Spleen (tissue), 11 donors: ENCODE measurements around the gene PTPRT. TPM values are rescaled to one million over a fixed set of nuclear protein-coding genes. Genes with fewer than 3 reads are reported as not detected.

ENCODE experiments used
- DNase-seq: peaks from one replicate; pipeline ENCODE4 v3.0.0-alpha.2; 2020
- H3K27ac ChIP-seq, 8 donors: fragments of 200-600 bp; sonication (generic) in 7 of 8; 1 replicate in 4 of 8; 2 replicates in 4 of 8; pipeline versions ENCODE4 v1.5.0 to v1.8.0; 2016 to 2021; ENCODE audit warnings: inconsistent platforms in 4 of 8, mild to moderate bottlenecking in 4 of 8, moderate library complexity in 1 of 8
- H3K27me3 ChIP-seq, 7 donors: fragments of 200-600 bp; sonication (generic) in 6 of 7; replicated peaks in 1 of 7; 1 replicate in 4 of 7; 2 replicates in 3 of 7; pipeline versions ENCODE4 v1.5.0 to v1.8.0; 2016 to 2021; ENCODE audit warnings: inconsistent platforms in 3 of 7, mild to moderate bottlenecking in 1 of 7
- H3K36me3 ChIP-seq, 6 donors: fragments of 200-600 bp; sonication (generic) in 5 of 6; 1 replicate in 4 of 6; 2 replicates in 2 of 6; pipeline versions ENCODE4 v1.5.0 to v1.8.0; 2016 to 2021; ENCODE audit warnings: inconsistent platforms in 2 of 6
- H3K4me1 ChIP-seq, 6 donors: fragments of 200-600 bp; sonication (generic) in 5 of 6; 1 replicate in 3 of 6; 2 replicates in 3 of 6; pipeline versions ENCODE4 v1.5.0 to v1.8.0; 2016 to 2021; ENCODE audit warnings: inconsistent platforms in 3 of 6
- H3K4me3 ChIP-seq, 8 donors: fragments of 200-600 bp; sonication (generic) in 7 of 8; 1 replicate in 4 of 8; 2 replicates in 4 of 8; pipeline versions ENCODE4 v1.5.0 to v1.8.0; 2016 to 2021; ENCODE audit warnings: inconsistent platforms in 4 of 8, mild to moderate bottlenecking in 4 of 8, moderate library complexity in 2 of 8
- H3K9me3 ChIP-seq, 8 donors: fragments of 200-600 bp; sonication (generic) in 7 of 8; 1 replicate in 4 of 8; 2 replicates in 4 of 8; pipeline versions ENCODE4 v1.5.0 to v1.8.0; 2016 to 2021; ENCODE audit warnings: inconsistent platforms in 4 of 8
- POLR2A ChIP-seq, 3 donors: fragments of 450-650 bp; IDR thresholded peaks; one replicate each; pipeline ENCODE4 v1.5.1; 2017; ENCODE audit warnings: antibody characterized with exemption in 3 of 3, mild to moderate bottlenecking in 1 of 3
- POLR2AphosphoS5 ChIP-seq, 3 donors: sonication (generic); formaldehyde crosslinking; IDR thresholded peaks; one replicate each; pipeline ENCODE4 v1.5.1; 2017; ENCODE audit warnings: antibody characterized with exemption in 3 of 3
- WGBS, 5 donors: extraction: QIAGEN DNeasy Blood & Tissue Kit in 3 of 5; methylation state at CpG; one replicate each; pipeline versions ENCODE4 v1.1.5 to v1.1.7; 2013 to 2018; 5-methylcytosine and 5-hydroxymethylcytosine counted together
- intact Hi-C: fragments of 100-400 bp; cut with DNase I; formaldehyde crosslinking; loops from one replicate; pipeline ENCODE4 v1.15.0; 2023; ENCODE audit warnings: low total_unique reads
- polyA plus RNA-seq, 3 donors: library from polyadenylated mRNA; stranded (reverse); fragments of 200-250 nt; gene quantifications; one replicate each; pipeline ENCODE4 v1.2.1, GENCODE V29; 2013
- total RNA-seq, 7 donors: library from RNA; depleted of rRNA in 3 of 7; stranded (reverse); fragments of >200 nt in 3 of 7; fragmentation: NEBNext Ultra II Directional in 4 of 7; extraction: Animal tissue kit (Norgen Biotek cat#: 25700) in 4 of 7; gene quantifications; one replicate each; pipeline versions ENCODE4 v1.1.0 to v1.2.1, GENCODE V29; 2016 to 2021
- TF ChIP-seq, protein P1 (sequence below), 11 experiments: fragments of 200-600 bp in 7 of 11; fragments of 450-650 bp in 4 of 11; sonication (generic) in 4 of 11; IDR thresholded peaks in 8 of 11; conservative IDR thresholded peaks in 3 of 11; 1 replicate in 7 of 11; 2 replicates in 4 of 11; pipeline versions ENCODE4 v1.4.0 to v1.8.0; 2016 to 2021; ENCODE audit warnings: antibody characterized with exemption in 11 of 11, inconsistent platforms in 4 of 11, mild to moderate bottlenecking in 1 of 11
- donor health status: healthy with polysubstance abuse.
- donor health status: DM: no; HTN: no; CAD: no; lungs with moderate emphysema.
- donor health status: DM: no; HTN: no; CAD: no.
- donor health status: Bipolar disorder and iron deficiency.
- donor health status: healthy.
- donor health status: DM: no; HTN: no; CAD: no.
- donor health status: DM: yes; HTN: yes; CAD: no.

PTPRT gene
- total and polyA plus RNA-seq, 10 donors = 0.02 to 4.7 (median 1.2) TPM

GRCh38 chr20:42366626-42367025, 823.1 kb downstream of the PTPRT start:
- H3K4me3 ChIP-seq = no peak overlapping the region
- peaks cover 0 to 6% (median 0%) of the 10 kb centered on the region in 7 donors for H3K27me3 ChIP-seq
- no peak overlapping the region for H3K27ac ChIP-seq
- no peak for DNase-seq
- no peaks in the 10 kb centered on the region for H3K9me3 ChIP-seq
- H3K36me3 ChIP-seq = no peaks in the 10 kb centered on the region
- WGBS, 5 donors = 57 to 67% (median 65%) methylated on average over 6 of the region's 6 CpGs
- intact Hi-C loops = no loop called here
- no peak for TF ChIP-seq POLR2A (IDR thresholded peaks at IDR 0.05)
- TF ChIP-seq POLR2AphosphoS5 (IDR thresholded peaks at IDR 0.05) = no peak
- no peaks in the 10 kb centered on the region for H3K4me1 ChIP-seq

GRCh38 chr20:42364446-42364845, 825.3 kb downstream of the PTPRT start:
- intact Hi-C loops = no loop called here
- no peaks in the 10 kb centered on the region for H3K36me3 ChIP-seq

DNA sequence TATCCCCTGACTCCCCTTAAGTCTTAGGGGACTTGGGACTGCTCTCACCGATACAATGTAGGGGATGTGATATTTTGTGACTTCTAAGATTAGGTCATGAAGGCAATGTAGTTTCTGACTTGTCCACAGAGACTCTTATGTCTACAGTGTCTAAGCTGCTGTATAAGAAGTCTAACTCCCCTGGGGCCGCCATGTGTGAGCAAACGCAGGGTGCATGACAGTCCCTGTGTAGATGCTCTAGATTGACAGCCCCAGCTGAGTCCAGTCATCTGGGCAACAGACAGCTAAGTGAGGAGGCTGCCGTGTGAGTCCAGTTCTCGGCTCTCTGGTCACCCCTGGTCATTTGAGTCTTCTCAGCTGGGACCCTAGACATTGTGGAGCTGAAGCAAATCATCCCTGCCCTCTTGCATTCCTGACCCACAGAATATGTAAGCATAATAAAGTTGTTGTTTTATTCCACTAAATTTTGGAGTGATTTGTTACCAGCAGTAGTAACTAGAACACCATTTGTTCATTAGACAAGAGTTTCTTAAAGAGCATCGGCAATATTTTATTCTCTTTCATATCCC, 828.2 kb downstream of the PTPRT start:
- no peak overlapping the region for H3K27ac ChIP-seq
- 57 to 80% (median 76%) methylated on average over 6 of the region's 6 CpGs for WGBS, 5 donors
- no peaks in the 10 kb centered on the region for H3K27me3 ChIP-seq
- DNase-seq = no peak
- H3K9me3 ChIP-seq = no peaks in the 10 kb centered on the region
- H3K4me1 ChIP-seq = no peaks in the 10 kb centered on the region
- intact Hi-C loops = no loop called here
- TF ChIP-seq POLR2AphosphoS5 (IDR thresholded peaks at IDR 0.05) (no peak), POLR2A (IDR thresholded peaks at IDR 0.05) (no peak)
- TF ChIP-seq, protein P1, sequence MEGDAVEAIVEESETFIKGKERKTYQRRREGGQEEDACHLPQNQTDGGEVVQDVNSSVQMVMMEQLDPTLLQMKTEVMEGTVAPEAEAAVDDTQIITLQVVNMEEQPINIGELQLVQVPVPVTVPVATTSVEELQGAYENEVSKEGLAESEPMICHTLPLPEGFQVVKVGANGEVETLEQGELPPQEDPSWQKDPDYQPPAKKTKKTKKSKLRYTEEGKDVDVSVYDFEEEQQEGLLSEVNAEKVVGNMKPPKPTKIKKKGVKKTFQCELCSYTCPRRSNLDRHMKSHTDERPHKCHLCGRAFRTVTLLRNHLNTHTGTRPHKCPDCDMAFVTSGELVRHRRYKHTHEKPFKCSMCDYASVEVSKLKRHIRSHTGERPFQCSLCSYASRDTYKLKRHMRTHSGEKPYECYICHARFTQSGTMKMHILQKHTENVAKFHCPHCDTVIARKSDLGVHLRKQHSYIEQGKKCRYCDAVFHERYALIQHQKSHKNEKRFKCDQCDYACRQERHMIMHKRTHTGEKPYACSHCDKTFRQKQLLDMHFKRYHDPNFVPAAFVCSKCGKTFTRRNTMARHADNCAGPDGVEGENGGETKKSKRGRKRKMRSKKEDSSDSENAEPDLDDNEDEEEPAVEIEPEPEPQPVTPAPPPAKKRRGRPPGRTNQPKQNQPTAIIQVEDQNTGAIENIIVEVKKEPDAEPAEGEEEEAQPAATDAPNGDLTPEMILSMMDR (IDR thresholded peaks at IDR 0.05 in 8 of 11, conservative IDR thresholded peaks at IDR 0.05 in 3 of 11) = no peak
- H3K4me3 ChIP-seq = no peak overlapping the region
- no peaks in the 10 kb centered on the region for H3K36me3 ChIP-seq

More at GRCh38 chr20:42364446-42364845, 825.3 kb downstream of the PTPRT start:
- H3K9me3 ChIP-seq = no peaks in the 10 kb centered on the region
- H3K4me3 ChIP-seq = no peak overlapping the region
- TF ChIP-seq POLR2A (IDR thresholded peaks at IDR 0.05) = no peak
- H3K27ac ChIP-seq = no peak overlapping the region
- H3K4me1 ChIP-seq = no peaks in the 10 kb centered on the region
- peaks cover 0 to 6% (median 0%) of the 10 kb centered on the region in 7 donors for H3K27me3 ChIP-seq
- no peak for DNase-seq
- WGBS, 5 donors = 54 to 64% (median 59%) methylated on average over 2 of the region's 2 CpGs

DNA sequence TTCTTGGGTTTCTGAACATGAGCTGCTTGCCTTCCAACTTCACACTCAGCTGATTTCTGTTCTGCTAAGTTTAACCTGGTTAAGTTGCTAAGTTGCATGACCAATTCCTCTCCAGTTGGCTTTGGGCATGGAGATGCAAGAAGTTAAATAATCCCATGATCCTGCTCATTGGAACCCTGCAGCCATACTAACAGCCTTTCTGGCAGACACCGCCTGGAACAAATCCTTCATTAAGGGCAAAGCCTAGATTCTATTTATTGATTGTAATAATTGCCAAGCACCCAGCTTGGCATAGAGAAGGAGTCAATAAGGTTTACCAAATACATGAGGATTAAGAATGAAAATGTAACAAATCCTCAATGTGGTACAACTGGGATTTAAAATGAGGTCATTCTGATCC, 829.1 kb downstream of the PTPRT start:
- no peaks in the 10 kb centered on the region for H3K4me1 ChIP-seq
- H3K4me3 ChIP-seq = no peak overlapping the region
- intact Hi-C loops = no loop called here
- no peaks in the 10 kb centered on the region for H3K9me3 ChIP-seq
- no peaks in the 10 kb centered on the region for H3K27me3 ChIP-seq
- TF ChIP-seq POLR2AphosphoS5 (IDR thresholded peaks at IDR 0.05) = no peak
- TF ChIP-seq POLR2A (IDR thresholded peaks at IDR 0.05) = no peak
- TF ChIP-seq, protein P1 (IDR thresholded peaks at IDR 0.05 in 8 of 11, conservative IDR thresholded peaks at IDR 0.05 in 3 of 11) = no peak
- DNase-seq = no peak
- WGBS, 5 donors = 92 to 100% (median 95%) methylated on average over 1 of the region's 1 CpG
- H3K36me3 ChIP-seq = no peaks in the 10 kb centered on the region
- H3K27ac ChIP-seq = no peak overlapping the region

DNA sequence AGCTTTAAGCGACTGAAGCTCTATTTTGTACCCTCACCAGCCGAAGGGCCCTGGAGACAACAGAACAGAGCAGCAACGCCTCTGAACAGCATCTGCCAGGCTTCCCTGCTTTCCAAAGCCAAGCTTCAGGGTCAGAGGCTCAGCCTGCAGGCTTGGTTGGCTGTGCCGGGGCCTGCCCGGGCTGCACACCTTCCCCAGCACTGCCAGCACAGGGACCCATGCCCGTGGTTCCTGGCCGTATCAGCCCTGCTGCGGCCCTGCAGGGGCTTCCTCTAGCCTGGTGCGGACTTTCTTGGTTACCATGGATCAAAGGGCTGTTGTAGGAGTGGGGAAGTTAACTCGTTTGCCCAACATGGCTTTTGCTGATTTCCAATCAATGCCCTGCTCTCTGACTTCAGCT, 830.1 kb downstream of the PTPRT start:
- no peaks in the 10 kb centered on the region for H3K36me3 ChIP-seq
- no peak overlapping the region for H3K4me3 ChIP-seq
- H3K9me3 ChIP-seq = no peaks in the 10 kb centered on the region
- 76 to 85% (median 84%) methylated on average over 5 to 10 of the region's 10 CpGs for WGBS, 5 donors
- H3K4me1 ChIP-seq = no peaks in the 10 kb centered on the region
- no peak for DNase-seq
- intact Hi-C loops = no loop called here
- no peak overlapping the region for H3K27ac ChIP-seq
- TF ChIP-seq POLR2A (IDR thresholded peaks at IDR 0.05) (no peak), POLR2AphosphoS5 (IDR thresholded peaks at IDR 0.05) (no peak)
- TF ChIP-seq, protein P1 (IDR thresholded peaks at IDR 0.05 in 8 of 11, conservative IDR thresholded peaks at IDR 0.05 in 3 of 11) = no peak
- no peaks in the 10 kb centered on the region for H3K27me3 ChIP-seq
